ENCODE measurements around the gene TMEM255A. TPM values are rescaled to one million over a fixed set of nuclear protein-coding genes. Genes with fewer than 3 reads are reported as not detected.

Gene TMEM255A
- total RNA-seq (1.2 TPM), polyA plus RNA-seq (ENCODE audit: insufficient read depth, low read depth, low replicate concordance) (2.8 TPM)
- long read RNA-seq, donor 1: 0 reads
- long read RNA-seq, donor 2: 0 reads
- long read RNA-seq, donor 3: 0 reads
- long read RNA-seq, donor 4: 0 reads
- long read RNA-seq, donor 5: 0 reads
- long read RNA-seq, donor 6: 0 reads
- long read RNA-seq, donor 7: 0 reads
- long read RNA-seq, donor 8: 0 reads
- long read RNA-seq, donor 9, partial matches to known transcripts: 0 of 1 reads
- long read RNA-seq, donor 9, other reads (novel, unspliced or antisense): 0 of 1 reads
- long read RNA-seq, donor 10: 0 reads

DNA sequence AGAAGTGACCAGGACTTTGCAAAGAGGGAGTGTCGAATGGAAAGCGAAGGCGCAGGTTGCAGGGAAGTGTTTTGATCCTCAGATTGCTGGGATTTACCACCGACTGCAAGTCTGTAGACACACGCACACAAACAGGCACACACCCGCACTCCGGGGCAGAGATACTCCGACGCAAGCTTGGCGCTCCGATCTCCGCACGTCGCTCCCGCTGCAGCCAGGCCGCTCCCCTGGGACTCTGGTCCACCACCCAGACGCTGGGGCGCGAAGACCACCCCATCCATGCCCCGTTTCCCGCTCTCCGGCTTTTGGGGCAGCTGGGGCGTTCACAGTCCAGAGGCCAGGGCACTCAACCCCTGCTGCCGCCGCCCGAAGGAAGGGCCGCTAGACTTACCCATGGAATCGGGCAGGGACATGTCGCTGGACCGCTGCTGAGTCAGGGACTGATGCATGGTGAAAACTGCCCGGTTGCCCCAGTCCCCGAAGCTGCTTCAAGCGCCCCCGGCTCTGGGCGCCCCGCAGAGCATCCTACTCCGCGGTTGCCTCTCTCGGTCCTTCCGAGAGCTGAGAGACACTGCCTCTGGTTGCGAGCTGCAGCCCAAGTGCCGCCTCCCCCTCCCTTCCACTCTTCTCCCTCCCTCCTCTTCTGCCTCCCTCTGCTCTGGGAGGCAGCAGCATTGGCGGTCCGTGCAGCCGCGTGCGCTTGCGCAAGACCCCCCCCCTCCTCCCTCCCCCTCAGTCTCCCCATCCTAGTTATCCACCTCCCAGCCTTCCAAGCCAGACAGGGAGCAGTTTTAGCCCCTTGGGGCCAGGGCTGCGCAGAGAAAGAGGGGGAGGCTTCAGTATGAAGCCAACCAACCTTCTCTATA is at the start of gene TMEM255A:
TMEM255A (minus strand) TSS at position 601 of the 866 bp plus-strand sequence; CDS start at position 449, 152 bp downstream.
- intact Hi-C loops (cut with DNase I): no loop called here
- no peaks in the 10 kb centered on the region for H3K9me3 ChIP-seq (ENCODE audit: control insufficient read depth in 2 of 3, insufficient read depth in 1 of 3, low read length in 3 of 3)
- no peak for TF ChIP-seq CTCF (IDR thresholded peaks at IDR 0.05; ENCODE audit: borderline replicate concordance, extremely low read depth, insufficient read depth)
- H3K4me1 ChIP-seq (ENCODE audit: control insufficient read depth in 2 of 3, insufficient read depth in 2 of 3, low read depth in 1 of 3, low read length in 3 of 3): peaks cover 0 to 5% (median 0%) of the 10 kb centered on the region in 3 donors
- DNase-seq (peak in 4 of 5 donors; percentile 26 to 69 (median 43)), FAIRE-seq (no peak)
- no peaks in the 10 kb centered on the region for H3K36me3 ChIP-seq (ENCODE audit: control insufficient read depth in 2 of 3, insufficient read depth in 3 of 3, low read length in 3 of 3)
- H3K27ac ChIP-seq (ENCODE audit: low read depth in 2 of 2, low read length in 2 of 2): no peak within 1 kb of the TSS
- no peak within 1 kb of the TSS for H3K9ac ChIP-seq (ENCODE audit: low read length in 3 of 3)
- H3K27me3 ChIP-seq (ENCODE audit: control insufficient read depth, insufficient read depth, low read length): peaks cover 25% of the 10 kb centered on the region
- peak within 1 kb of the TSS in 1 of 3 donors; percentile 28 for H3K4me3 ChIP-seq (ENCODE audit: low read length in 3 of 3)

DNA sequence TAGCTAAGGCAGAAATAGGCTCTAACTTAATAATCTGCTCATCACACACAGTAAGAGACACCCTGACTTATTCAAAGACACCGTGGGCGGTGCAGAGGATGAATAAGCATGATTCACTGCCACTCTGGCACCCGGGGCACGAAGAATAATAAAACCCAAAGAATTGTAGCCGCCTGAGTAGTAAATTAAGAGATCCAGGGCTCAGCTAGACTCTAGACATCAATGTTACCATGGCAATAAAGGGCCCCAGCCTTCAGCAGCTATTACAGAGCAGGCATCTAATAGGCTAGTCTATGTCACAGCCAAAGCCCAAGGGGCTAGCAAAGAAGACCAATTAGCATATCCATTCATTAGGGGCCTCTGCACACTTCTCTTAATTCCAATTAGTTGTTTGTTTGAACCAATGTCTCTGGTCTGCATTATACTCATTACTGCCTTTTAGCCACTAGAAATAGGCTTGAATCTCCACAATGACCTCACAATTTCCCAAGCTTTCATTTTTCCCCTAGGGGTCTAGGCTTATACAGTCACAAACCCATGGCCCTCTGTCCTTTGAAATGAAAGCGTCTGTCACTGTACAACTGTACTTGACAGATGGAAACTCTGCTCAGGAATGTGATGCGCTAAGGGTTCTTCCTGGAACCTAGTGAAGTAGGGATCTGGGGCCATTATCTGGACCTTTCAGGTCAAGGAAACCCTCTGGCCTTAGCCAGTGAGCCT is 47.6 kb upstream of the TMEM255A start:
- H3K27me3 ChIP-seq (ENCODE audit: control insufficient read depth, insufficient read depth, low read length): no peaks in the 10 kb centered on the region
- H3K4me3 ChIP-seq (ENCODE audit: low read length in 3 of 3): no peak overlapping the region
- TF ChIP-seq CTCF (IDR thresholded peaks at IDR 0.05; ENCODE audit: borderline replicate concordance, extremely low read depth, insufficient read depth): no peak
- H3K36me3 ChIP-seq (ENCODE audit: control insufficient read depth in 2 of 3, insufficient read depth in 3 of 3, low read length in 3 of 3): no peaks in the 10 kb centered on the region
- intact Hi-C loops (cut with DNase I): no loop called here
- no peaks in the 10 kb centered on the region for H3K9me3 ChIP-seq (ENCODE audit: control insufficient read depth in 2 of 3, insufficient read depth in 1 of 3, low read length in 3 of 3)
- no peak overlapping the region for H3K9ac ChIP-seq (ENCODE audit: low read length in 3 of 3)
- H3K27ac ChIP-seq (ENCODE audit: low read depth in 2 of 2, low read length in 2 of 2): no peak overlapping the region
- DNase-seq (peak in 3 of 5 donors; percentile 31 to 41 (median 32)), FAIRE-seq (no peak)
- no peaks in the 10 kb centered on the region for H3K4me1 ChIP-seq (ENCODE audit: control insufficient read depth in 2 of 3, insufficient read depth in 2 of 3, low read depth in 1 of 3, low read length in 3 of 3)

GRCh38 chrX:120357186-120357585 is 45.9 kb upstream of the TMEM255A start:
- no peaks in the 10 kb centered on the region for H3K9me3 ChIP-seq (ENCODE audit: control insufficient read depth in 2 of 3, insufficient read depth in 1 of 3, low read length in 3 of 3)
- no peaks in the 10 kb centered on the region for H3K36me3 ChIP-seq (ENCODE audit: control insufficient read depth in 2 of 3, insufficient read depth in 3 of 3, low read length in 3 of 3)
- intact Hi-C loops (cut with DNase I): no loop called here
- no peak overlapping the region for H3K4me3 ChIP-seq (ENCODE audit: low read length in 3 of 3)
- FAIRE-seq: no peak
- peak in 2 of 5 donors; percentile 0 to 1 for DNase-seq
- no peak overlapping the region for H3K27ac ChIP-seq (ENCODE audit: low read depth in 2 of 2, low read length in 2 of 2)
- H3K9ac ChIP-seq (ENCODE audit: low read length in 3 of 3): no peak overlapping the region
- no peaks in the 10 kb centered on the region for H3K27me3 ChIP-seq (ENCODE audit: control insufficient read depth, insufficient read depth, low read length)
- H3K4me1 ChIP-seq (ENCODE audit: control insufficient read depth in 2 of 3, insufficient read depth in 2 of 3, low read depth in 1 of 3, low read length in 3 of 3): no peaks in the 10 kb centered on the region
- no peak for TF ChIP-seq CTCF (IDR thresholded peaks at IDR 0.05; ENCODE audit: borderline replicate concordance, extremely low read depth, insufficient read depth)

Data from kidney (tissue), 22 donors.